Epithelial cell of esophagus (primary cell): ENCODE results near the gene PAEP.

ENCODE experiments used
- DNase-seq: peaks from one replicate; pipeline ENCODE4 v3.0.0; 2010; ENCODE audit warnings: low read depth
- H3K4me3 ChIP-seq: 2 replicates; pipeline ENCODE4 v1.5.1; 2011; ENCODE audit warnings: mild to moderate bottlenecking, low read length, control low read depth
- CTCF ChIP-seq: IDR thresholded peaks from 2 replicates; pipeline ENCODE4 v1.5.1; 2011; ENCODE audit warnings: low read depth, mild to moderate bottlenecking, low read length, control low read depth, inconsistent platforms; ENCODE audit not compliant: insufficient read depth; ENCODE audit errors: missing control alignments

Gene PAEP

GRCh38 chr9:135551031-135551430 lies 10.5 kb upstream of the PAEP start:
- TF ChIP-seq CTCF = no peak
- no peak overlapping the region for H3K4me3 ChIP-seq
- no peak for DNase-seq

- no peak overlapping the region for H3K4me3 ChIP-seq
- DNase-seq = no peak
- TF ChIP-seq CTCF = no peak
Observed at GRCh38 chr9:135551456-135551855, 10.1 kb upstream of the PAEP start.

GRCh38 chr9:135552021-135552697 lies 9.4 kb upstream of the PAEP start:
- no peak overlapping the region for H3K4me3 ChIP-seq
- no peak for TF ChIP-seq CTCF
- DNase-seq = no peak

- no peak for TF ChIP-seq CTCF
- no peak for DNase-seq
- H3K4me3 ChIP-seq = no peak overlapping the region
Observed at GRCh38 chr9:135552698-135553171, 8.8 kb upstream of the PAEP start.

- TF ChIP-seq CTCF = no peak
- H3K4me3 ChIP-seq = no peak overlapping the region
- no peak for DNase-seq
Observed at GRCh38 chr9:135554718-135555117, 6.8 kb upstream of the PAEP start.

GRCh38 chr9:135555203-135555602 lies 6.4 kb upstream of the PAEP start:
- no peak for DNase-seq
- no peak for TF ChIP-seq CTCF
- H3K4me3 ChIP-seq = no peak overlapping the region

- no peak for DNase-seq
- TF ChIP-seq CTCF = no peak
- H3K4me3 ChIP-seq = no peak overlapping the region
Observed at GRCh38 chr9:135555910-135556309, 5.6 kb upstream of the PAEP start.
